H1 (cell line): ENCODE measurements around the gene CAMK2D.

Source experiments
- EGR1 ChIP-seq: IDR thresholded peaks from 2 replicates; pipeline ENCODE4 v1.6.1; 2011; ENCODE audit warnings: low read depth, low read length, borderline replicate concordance
- EP300 ChIP-seq, 2 experiments: IDR thresholded peaks; 1 replicate in 1 of 2; 2 replicates in 1 of 2; pipeline ENCODE4 v1.6.1; 2011 to 2012; ENCODE audit warnings: low read depth in 2 of 2, low read length in 2 of 2, mild to moderate bottlenecking in 2 of 2, borderline replicate concordance in 1 of 2, inconsistent platforms in 1 of 2, moderate library complexity in 1 of 2
- EZH2 ChIP-seq: fragments of 200-600 bp; sonication (generic); IDR thresholded peaks from 2 replicates; pipeline ENCODE4 v1.7.1; 2012; ENCODE audit warnings: low read depth, mild to moderate bottlenecking, moderate library complexity, low read length, inconsistent platforms; ENCODE audit not compliant: severe bottlenecking
- TAF1 ChIP-seq: IDR thresholded peaks from 2 replicates; pipeline ENCODE4 v1.6.1; 2011; ENCODE audit warnings: mild to moderate bottlenecking, low read depth, low read length
- TF ChIP-seq, protein P1 (sequence below): IDR thresholded peaks from 2 replicates; pipeline ENCODE4 v1.6.1; 2011; ENCODE audit warnings: low read length, improper control_type of control experiment
- TF ChIP-seq, protein P2 (sequence below): IDR thresholded peaks from 2 replicates; pipeline ENCODE4 v1.6.1; 2011; ENCODE audit warnings: low read depth, mild to moderate bottlenecking, low read length; ENCODE audit not compliant: insufficient read depth
- TF ChIP-seq, protein P3 (sequence below): IDR thresholded peaks from 2 replicates; pipeline ENCODE4 v1.6.1; 2012; ENCODE audit warnings: inconsistent platforms
- TF ChIP-seq, protein P4 (sequence below): IDR thresholded peaks from 2 replicates; pipeline ENCODE4 v1.6.1; 2012; ENCODE audit warnings: inconsistent platforms
- TF ChIP-seq, protein P5 (sequence below), 3 experiments: IDR thresholded peaks; 1 replicate in 2 of 3; 2 replicates in 1 of 3; pipeline versions ENCODE4 v1.5.1 to v1.6.1; 2011; ENCODE audit warnings: low read length in 3 of 3, mild to moderate bottlenecking in 3 of 3, inconsistent platforms in 2 of 3, low read depth in 1 of 3, moderate library complexity in 1 of 3; ENCODE audit not compliant: insufficient read depth in 1 of 3; ENCODE audit errors: control extremely low read depth in 1 of 3

DNA sequence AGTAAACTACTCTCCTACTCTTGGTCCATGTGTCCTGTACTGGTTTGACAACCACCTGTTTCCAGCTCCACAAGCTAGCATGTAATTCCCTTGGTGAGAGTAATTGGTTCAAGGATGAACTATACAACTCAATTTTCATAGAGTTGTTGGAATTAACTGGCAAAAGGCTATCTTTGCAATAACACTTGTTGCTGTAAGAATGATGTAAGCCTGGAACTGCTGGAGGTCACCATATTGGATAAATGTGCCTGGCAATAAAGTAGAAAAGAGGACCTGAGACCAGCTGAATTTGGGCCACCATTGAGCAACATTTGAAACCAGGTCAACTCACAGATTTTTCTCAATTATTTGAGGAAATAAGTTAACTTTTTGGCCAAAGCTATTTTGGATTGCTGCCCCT lies 175.5 kb downstream of the CAMK2D start:
- TF ChIP-seq, protein P1, sequence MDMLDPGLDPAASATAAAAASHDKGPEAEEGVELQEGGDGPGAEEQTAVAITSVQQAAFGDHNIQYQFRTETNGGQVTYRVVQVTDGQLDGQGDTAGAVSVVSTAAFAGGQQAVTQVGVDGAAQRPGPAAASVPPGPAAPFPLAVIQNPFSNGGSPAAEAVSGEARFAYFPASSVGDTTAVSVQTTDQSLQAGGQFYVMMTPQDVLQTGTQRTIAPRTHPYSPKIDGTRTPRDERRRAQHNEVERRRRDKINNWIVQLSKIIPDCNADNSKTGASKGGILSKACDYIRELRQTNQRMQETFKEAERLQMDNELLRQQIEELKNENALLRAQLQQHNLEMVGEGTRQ: no peak
- TF ChIP-seq, protein P2, sequence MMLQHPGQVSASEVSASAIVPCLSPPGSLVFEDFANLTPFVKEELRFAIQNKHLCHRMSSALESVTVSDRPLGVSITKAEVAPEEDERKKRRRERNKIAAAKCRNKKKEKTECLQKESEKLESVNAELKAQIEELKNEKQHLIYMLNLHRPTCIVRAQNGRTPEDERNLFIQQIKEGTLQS: no peak
- TF ChIP-seq TAF1 (no peak), EZH2 (no peak), EP300 (IDR thresholded peaks at IDR 0.05; ENCODE audit: borderline replicate concordance in 1 of 2, low read depth in 2 of 2, low read length in 2 of 2) (no peak), EGR1 (no peak)
- TF ChIP-seq, protein P3, sequence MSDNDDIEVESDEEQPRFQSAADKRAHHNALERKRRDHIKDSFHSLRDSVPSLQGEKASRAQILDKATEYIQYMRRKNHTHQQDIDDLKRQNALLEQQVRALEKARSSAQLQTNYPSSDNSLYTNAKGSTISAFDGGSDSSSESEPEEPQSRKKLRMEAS: no peak
- TF ChIP-seq, protein P4, sequence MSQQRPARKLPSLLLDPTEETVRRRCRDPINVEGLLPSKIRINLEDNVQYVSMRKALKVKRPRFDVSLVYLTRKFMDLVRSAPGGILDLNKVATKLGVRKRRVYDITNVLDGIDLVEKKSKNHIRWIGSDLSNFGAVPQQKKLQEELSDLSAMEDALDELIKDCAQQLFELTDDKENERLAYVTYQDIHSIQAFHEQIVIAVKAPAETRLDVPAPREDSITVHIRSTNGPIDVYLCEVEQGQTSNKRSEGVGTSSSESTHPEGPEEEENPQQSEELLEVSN: no peak
- TF ChIP-seq, protein P5, sequence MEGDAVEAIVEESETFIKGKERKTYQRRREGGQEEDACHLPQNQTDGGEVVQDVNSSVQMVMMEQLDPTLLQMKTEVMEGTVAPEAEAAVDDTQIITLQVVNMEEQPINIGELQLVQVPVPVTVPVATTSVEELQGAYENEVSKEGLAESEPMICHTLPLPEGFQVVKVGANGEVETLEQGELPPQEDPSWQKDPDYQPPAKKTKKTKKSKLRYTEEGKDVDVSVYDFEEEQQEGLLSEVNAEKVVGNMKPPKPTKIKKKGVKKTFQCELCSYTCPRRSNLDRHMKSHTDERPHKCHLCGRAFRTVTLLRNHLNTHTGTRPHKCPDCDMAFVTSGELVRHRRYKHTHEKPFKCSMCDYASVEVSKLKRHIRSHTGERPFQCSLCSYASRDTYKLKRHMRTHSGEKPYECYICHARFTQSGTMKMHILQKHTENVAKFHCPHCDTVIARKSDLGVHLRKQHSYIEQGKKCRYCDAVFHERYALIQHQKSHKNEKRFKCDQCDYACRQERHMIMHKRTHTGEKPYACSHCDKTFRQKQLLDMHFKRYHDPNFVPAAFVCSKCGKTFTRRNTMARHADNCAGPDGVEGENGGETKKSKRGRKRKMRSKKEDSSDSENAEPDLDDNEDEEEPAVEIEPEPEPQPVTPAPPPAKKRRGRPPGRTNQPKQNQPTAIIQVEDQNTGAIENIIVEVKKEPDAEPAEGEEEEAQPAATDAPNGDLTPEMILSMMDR (IDR thresholded peaks at IDR 0.05; ENCODE audit: control extremely low read depth in 1 of 3, insufficient read depth in 1 of 3, low read depth in 1 of 3, low read length in 3 of 3): no peak
